C4-2B (cell line): ENCODE results near the gene PEMT.
"Not testable (repeated sequence)": the region's sequence is repeated elsewhere in the genome, so short reads cannot be mapped to it uniquely, and the experiment has no call there.

Experiments used
- H3K27ac ChIP-seq: fragments of 450-650 bp; 2 replicates; pipeline ENCODE4 v1.5.1; 2017
- ZFX ChIP-seq: fragments of 450-650 bp; IDR thresholded peaks from 2 replicates; pipeline ENCODE4 v1.6.1; 2017
- TF ChIP-seq, protein P1 (sequence below): fragments of 450-650 bp; conservative IDR thresholded peaks from 2 replicates; pipeline ENCODE4 v1.5.1; 2017; ENCODE audit warnings: mild to moderate bottlenecking

PEMT gene

DNA sequence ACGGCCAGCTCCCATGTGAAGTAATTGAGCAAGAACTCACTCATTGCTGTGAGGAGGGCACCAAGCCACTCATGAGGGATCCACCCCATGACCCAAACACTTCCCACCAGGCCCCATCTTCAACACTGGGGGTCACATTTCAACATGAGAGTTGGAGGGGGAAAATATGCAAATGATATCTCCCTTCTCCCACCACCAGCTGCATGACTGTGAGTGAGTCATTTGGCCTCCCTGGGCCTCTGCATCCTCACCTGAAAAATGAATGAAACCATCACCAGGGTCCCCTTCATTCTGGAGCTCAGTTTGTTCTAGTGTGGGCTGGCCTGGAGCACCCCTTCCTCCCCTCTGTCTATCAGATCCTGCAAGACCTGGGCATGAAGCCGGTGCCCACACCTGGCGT is 121.5 kb downstream of the PEMT start:
- TF ChIP-seq ZFX: no peak
- TF ChIP-seq, protein P1, sequence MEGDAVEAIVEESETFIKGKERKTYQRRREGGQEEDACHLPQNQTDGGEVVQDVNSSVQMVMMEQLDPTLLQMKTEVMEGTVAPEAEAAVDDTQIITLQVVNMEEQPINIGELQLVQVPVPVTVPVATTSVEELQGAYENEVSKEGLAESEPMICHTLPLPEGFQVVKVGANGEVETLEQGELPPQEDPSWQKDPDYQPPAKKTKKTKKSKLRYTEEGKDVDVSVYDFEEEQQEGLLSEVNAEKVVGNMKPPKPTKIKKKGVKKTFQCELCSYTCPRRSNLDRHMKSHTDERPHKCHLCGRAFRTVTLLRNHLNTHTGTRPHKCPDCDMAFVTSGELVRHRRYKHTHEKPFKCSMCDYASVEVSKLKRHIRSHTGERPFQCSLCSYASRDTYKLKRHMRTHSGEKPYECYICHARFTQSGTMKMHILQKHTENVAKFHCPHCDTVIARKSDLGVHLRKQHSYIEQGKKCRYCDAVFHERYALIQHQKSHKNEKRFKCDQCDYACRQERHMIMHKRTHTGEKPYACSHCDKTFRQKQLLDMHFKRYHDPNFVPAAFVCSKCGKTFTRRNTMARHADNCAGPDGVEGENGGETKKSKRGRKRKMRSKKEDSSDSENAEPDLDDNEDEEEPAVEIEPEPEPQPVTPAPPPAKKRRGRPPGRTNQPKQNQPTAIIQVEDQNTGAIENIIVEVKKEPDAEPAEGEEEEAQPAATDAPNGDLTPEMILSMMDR: no peak
- H3K27ac ChIP-seq: no peak overlapping the region

DNA sequence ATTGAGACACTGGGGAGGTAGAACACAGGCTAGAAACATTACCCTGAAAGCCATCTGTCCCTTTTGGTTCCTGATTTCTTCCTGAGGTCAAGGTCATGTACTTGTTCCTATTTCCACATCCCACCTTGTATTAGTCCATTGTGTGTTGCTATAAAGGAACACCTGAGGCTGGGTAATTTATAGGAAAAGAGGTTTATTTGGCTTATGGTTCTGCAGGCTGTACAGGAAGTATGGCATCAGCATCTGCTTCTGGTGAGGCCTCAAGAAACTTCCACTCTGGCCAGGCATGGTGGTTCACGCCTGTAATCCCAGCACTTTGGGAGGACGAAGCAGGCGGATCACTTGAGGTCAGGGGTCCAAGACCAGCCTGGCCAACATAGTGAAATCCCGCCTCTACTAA is 122.2 kb downstream of the PEMT start:
- H3K27ac ChIP-seq: no peak overlapping the region
- no peak for TF ChIP-seq ZFX
- TF ChIP-seq, protein P1: no peak

DNA sequence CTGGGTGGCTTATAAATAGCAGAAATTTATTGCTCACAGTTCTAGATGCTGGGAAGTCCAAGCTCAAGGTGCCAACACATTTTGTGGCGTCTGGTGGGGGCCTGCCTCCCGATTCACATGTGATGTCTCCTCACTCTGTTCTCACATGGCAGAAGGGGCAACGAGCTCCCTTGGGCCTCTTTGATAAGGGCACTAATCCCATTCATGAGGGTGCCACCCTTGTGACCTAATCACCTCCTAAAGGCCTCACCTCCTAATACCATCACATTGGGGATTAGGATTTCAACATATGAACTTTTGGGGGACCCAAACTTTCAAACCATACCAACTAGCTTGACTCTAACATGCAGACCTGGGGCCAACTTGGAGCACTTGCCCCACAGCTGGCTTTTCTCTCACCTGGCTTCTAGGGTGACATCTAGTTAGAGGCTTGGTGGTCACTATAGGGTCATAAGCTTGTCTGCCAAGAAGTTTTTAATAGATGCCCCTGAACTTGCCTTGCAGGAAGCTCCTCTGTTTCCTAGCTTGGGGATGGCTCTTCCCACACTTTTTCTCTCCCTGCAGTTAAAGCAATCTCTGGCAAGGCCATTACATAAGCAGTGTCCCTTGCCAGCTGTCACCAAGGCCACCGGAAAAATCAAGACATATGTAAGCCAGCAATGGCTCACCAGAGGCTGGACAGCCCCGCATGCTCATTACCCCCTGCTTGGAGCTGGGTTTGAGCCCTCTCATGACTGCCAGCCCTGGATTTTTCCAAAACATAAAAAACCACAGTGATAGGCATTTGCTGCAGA is 123.1 kb downstream of the PEMT start:
- TF ChIP-seq ZFX: no peak
- TF ChIP-seq, protein P1: no peak

DNA sequence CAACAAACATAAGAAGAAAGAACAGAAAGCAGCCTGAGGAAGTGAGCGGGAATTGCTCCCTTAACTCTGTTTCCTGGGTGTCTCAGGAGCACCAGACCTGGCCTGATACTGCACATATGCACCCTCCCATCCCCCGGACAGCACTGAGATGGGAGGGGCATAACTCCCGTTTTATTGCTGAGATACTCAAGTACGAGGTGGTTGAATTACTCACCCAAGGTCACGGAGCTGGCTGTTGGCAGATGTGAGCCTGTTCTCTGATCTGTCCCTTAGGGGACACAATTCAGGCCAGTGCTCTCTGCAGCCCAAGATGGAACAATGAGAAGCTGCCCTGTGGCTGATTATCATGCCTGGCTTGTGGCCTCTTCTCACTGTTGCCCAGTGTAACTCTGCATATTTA is 123.8 kb downstream of the PEMT start:
- H3K27ac ChIP-seq: no peak overlapping the region
- TF ChIP-seq, protein P1: no peak
- TF ChIP-seq ZFX: no peak

More for the DNA sequence above, 123.1 kb downstream of the PEMT start:
- no peak overlapping the region for H3K27ac ChIP-seq

DNA sequence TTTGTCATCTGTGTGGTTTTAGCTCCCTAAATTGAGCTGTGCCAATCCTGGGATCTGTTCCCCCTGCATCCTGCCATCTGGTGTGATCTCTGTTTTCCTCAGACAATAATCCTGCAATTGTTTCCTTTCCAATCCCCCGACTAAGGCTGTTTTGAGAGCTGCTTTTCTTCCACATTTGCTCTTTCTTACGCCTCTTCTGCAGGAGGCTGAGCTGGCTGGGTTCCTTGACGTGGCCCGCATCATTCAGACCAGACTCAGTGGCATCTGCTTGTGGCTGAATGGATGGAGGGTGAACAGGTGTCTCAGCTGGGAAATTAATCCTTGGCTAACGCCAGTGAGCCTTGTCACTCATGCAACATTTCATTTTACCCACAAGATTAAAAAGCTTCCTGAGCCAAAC is 124.5 kb downstream of the PEMT start:
- H3K27ac ChIP-seq: no peak overlapping the region
- TF ChIP-seq, protein P1: no peak
- TF ChIP-seq ZFX: no peak

DNA sequence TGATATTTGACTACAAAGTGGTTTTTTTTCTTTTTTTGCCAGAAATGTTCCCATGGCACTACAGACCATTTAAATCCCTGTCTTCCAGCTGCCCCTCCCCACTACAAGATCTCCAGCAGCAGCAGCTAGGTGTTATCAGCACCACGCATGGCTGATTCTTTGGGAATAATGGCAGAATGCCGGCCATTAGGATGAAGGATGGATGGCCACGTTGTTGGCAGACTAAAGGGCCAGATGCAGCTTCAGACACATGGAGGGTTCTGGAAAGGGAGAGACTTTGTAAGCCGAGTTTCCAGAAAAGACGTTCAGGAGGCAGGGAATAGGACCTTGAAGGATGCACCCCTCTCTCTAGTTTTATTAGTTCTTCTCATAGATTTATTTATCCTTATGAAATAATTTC is 125.0 kb downstream of the PEMT start:
- TF ChIP-seq, protein P1: no peak
- TF ChIP-seq ZFX: no peak
- H3K27ac ChIP-seq: no peak overlapping the region

DNA sequence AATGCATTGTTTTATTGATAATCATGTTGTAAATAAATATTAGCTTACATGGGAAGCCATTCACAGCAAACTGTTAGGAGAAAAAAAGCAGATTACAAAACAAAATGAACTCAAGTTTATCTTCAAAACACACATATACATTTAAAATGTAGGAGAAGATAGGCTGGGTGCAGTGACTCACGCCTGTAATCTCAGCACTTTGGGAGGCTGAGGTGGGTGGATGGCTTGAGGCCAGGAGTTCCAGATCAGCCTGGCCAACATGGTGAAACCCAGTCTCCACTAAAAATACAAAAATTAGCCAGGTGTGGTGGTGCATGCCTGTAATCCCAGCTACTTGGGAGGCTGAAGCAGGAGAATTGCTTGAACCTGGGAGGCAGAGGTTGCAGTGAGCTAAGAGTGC is 125.6 kb downstream of the PEMT start:
- H3K27ac ChIP-seq: not testable (repeated sequence)

DNA sequence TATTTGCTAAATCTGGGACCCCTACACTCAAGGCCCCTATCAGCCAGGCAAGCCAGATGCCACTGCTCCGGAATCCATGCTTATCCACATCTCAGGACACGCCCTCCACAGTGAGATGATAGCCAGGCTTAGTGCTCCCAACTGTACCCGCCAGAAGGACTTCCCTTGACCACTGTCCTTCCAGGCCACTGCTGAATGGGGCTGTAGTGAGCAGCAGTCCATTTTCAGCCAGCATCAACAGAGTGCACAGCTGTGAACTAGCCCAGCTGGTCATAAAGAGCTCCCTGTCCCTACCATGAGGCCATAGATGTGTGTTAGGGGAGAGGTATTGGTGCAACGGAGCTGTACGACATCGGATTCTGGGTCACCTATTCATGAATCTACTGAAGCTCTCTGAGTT is 127.7 kb downstream of the PEMT start:
- no peak overlapping the region for H3K27ac ChIP-seq
- TF ChIP-seq, protein P1: no peak
- no peak for TF ChIP-seq ZFX
